GM21576 (cell line): ENCODE data around the gene PTGER2.

Source experiments
- ATAC-seq: cut with Tn5 transposase; IDR thresholded peaks from one replicate; pipeline ENCODE4 v1.9.1; 2021; ENCODE audit warnings: mild to moderate bottlenecking, moderate library complexity; ENCODE audit not compliant: unreplicated experiment

The PTGER2 gene

GRCh38 chr14:52304248-52304904 is 9.7 kb upstream of the PTGER2 start:
- no peak for ATAC-seq

DNA sequence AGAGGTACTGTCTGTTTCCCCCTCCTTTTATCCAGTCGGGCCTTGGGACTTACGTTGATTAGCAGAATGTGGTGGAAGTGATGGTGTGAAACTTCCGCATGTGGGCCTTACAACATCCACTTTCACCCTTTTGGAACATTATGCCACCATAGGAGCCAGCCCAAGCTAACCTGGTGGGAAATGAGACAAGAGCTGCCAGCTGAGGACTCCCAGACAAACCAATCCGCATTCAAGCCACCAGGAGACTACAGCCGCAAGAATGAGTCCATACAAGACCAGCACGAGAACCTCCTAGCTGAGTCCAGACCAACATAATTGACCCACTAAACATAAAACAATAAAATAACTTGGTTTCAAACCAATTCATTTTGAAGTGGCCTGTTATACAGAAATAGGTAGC is 9.1 kb upstream of the PTGER2 start:
- ATAC-seq = no peak

DNA sequence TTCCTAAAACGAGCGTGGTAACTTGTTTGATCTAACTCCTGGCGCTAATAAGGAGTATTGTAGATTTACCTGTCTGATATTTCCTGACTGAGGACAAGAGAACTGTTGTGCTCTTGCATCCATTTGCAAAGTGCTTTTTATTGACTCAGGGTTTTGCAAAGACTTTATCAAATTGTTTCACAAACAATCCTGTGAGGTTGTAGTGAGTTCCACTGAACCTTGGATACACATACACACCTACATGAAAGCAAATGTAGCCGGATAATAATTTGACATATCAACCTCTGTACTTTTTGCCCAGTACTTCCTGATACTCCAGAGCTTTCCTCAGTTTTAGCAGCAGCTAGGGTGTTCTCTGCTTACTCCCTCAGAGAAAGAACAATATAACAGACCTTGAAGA is 6.7 kb upstream of the PTGER2 start:
- ATAC-seq = no peak

- no peak for ATAC-seq
These were observed 6.2 kb upstream of the PTGER2 start for GRCh38 chr14:52307905-52308304.

GRCh38 chr14:52310541-52310940 is 3.6 kb upstream of the PTGER2 start:
- no peak for ATAC-seq

DNA sequence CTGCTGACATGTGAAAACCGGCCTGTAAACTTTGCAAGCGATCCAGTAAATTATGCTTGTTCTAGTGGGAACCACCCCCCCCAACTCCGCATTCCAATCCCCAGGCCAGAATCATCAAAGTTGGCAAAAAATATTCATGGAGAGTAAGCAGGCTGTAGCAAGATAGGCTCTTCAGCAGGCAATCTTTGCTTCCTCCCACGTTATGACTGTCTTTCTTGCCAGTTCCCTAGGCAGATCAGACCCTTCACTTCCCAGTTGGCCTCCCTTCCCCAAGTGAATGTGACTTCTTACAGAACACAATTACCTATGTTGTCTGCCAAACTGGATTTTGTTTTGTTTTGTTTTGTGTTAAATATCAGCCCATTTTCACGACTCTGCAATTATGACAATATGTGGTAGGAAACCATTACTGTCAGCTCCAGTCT is 1.2 kb upstream of the PTGER2 start:
- ATAC-seq = no peak

DNA sequence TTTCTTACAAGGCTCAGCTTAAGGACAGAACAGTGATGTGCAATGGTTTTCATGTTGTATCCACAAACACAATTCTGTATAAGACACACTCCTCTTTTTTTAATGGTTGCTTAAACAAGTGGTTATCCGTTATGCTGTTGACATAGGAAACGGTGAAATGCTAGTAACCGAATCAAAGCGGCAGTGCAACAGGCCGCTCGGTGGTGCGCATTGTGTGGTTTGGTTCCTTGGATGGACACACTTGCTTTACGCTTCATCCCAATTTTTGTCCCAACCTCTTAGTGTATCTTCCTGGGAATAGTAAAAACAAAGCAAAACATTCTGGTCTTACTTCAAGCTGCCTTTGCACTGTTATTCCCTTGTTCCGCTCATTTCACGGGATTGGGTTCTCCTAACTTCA is 650 bp upstream of the PTGER2 start:
- ATAC-seq = no peak

DNA sequence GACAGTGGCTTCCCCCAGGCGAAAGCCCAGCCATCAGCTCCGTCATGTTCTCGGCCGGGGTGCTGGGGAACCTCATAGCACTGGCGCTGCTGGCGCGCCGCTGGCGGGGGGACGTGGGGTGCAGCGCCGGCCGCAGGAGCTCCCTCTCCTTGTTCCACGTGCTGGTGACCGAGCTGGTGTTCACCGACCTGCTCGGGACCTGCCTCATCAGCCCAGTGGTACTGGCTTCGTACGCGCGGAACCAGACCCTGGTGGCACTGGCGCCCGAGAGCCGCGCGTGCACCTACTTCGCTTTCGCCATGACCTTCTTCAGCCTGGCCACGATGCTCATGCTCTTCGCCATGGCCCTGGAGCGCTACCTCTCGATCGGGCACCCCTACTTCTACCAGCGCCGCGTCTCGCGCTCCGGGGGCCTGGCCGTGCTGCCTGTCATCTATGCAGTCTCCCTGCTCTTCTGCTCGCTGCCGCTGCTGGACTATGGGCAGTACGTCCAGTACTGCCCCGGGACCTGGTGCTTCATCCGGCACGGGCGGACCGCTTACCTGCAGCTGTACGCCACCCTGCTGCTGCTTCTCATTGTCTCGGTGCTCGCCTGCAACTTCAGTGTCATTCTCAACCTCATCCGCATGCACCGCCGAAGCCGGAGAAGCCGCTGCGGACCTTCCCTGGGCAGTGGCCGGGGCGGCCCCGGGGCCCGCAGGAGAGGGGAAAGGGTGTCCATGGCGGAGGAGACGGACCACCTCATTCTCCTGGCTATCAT is 663 bp downstream of the PTGER2 start:
- no peak for ATAC-seq

GRCh38 chr14:52315355-52315718 is 1.2 kb downstream of the PTGER2 start:
- no peak for ATAC-seq

- ATAC-seq = no peak
These were observed 4.0 kb downstream of the PTGER2 start for GRCh38 chr14:52318062-52318461.

GRCh38 chr14:52318826-52319645 is 4.9 kb downstream of the PTGER2 start:
- no peak for ATAC-seq

DNA sequence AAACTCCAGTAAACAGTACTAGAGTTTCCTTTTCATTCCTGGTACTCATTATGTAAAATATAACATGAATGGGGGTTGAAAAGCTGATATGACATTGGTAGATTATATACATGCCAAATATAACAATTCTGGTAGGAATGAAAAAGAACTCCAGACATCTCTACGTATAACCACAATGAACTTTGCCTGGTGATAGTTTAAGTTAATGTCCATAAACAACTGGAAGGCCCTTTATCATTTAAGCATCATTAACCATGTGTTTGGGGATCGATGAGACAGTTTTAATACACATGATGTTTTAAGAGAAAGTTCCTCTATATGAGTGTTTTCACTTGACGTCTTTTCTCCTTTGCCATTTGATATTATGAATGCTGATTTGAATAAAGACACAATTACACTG is 5.8 kb downstream of the PTGER2 start:
- no peak for ATAC-seq

- ATAC-seq = peak; percentile 97
These were observed 11.0 kb downstream of the PTGER2 start for GRCh38 chr14:52325126-52325525.

DNA sequence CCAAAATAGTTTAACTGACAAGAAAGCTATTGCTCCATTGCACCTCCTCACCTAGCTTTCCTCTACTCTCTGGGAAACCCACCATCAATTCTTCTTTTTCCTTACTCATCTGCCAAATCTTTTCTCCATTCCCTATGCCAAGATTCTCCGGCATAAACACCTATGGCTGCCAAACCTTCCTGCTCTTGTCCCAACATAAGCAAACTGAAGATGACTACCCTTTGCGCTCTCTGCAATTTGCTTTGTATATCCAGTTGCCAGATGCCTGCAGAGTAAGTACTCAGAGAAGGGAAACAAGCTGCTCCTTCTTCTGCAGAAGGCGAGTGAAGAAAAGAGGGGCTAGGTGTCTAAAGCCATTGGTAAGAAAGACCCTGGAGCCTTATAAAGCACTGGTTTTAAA is 11.5 kb downstream of the PTGER2 start:
- no peak for ATAC-seq

DNA sequence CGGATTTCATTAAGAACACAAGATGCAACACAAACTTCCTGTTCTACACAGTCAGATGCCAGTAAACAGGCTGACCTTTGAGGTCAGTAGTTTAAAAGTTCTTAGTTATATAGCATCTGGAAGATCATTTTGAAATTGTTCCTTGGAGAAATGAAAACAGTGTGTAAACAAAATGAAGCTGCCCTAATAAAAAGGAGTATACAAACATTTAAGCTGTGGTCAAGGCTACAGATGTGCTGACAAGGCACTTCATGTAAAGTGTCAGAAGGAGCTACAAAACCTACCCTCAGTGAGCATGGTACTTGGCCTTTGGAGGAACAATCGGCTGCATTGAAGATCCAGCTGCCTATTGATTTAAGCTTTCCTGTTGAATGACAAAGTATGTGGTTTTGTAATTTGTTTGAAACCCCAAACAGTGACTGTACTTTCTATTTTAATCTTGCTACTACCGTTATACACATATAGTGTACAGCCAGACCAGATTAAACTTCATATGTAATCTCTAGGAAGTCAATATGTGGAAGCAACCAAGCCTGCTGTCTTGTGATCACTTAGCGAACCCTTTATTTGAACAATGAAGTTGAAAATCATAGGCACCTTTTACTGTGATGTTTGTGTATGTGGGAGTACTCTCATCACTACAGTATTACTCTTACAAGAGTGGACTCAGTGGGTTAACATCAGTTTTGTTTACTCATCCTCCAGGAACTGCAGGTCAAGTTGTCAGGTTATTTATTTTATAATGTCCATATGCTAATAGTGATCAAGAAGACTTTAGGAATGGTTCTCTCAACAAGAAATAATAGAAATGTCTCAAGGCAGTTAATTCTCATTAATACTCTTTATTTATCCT is 13.5 kb downstream of the PTGER2 start:
- ATAC-seq = no peak

DNA sequence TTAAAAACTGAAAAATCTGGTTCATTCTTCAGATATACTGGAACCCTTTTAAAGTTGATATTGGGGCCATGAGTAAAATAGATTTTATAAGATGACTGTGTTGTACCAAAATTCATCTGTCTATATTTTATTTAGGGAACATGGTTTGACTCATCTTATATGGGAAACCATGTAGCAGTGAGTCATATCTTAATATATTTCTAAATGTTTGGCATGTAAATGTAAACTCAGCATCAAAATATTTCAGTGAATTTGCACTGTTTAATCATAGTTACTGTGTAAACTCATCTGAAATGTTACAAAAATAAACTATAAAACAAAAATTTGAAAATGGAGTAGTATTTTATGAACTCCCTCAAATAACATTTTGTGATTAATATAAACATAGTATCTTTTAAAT is 14.2 kb downstream of the PTGER2 start:
- no peak for ATAC-seq

DNA sequence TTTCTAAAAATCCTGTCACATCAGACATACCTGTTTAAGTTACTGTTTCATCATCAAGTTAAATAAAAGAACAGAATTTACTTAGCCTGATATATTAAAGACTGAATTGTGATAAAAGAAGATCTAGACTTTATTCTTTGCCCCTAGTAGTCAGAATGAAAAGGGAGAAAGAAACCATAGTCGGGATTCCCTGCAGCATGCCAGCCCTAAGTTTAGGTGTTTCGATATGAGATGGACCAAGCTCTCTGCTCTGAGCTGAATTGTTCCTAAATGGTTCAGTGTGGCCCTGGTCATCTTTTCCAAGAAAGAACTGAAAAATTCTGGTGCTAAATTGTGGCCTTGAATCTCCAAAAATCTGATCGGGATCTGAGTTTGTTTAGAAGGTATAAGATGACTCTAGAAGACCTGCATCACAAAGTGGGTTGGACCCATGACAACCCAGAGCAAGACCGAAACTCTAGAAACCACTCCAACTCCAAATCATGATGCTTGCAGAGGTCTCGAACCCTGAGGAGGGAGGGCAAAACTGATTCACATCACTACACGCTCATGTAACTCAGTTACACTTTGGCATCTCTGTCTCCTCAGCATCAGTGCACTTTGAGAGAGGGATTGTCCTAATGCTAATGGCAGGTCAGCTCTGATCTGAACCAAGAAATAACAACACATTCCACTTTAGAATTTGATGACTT is 15.7 kb downstream of the PTGER2 start:
- no peak for ATAC-seq

GRCh38 chr14:52332269-52332668 is 18.2 kb downstream of the PTGER2 start:
- ATAC-seq = no peak

DNA sequence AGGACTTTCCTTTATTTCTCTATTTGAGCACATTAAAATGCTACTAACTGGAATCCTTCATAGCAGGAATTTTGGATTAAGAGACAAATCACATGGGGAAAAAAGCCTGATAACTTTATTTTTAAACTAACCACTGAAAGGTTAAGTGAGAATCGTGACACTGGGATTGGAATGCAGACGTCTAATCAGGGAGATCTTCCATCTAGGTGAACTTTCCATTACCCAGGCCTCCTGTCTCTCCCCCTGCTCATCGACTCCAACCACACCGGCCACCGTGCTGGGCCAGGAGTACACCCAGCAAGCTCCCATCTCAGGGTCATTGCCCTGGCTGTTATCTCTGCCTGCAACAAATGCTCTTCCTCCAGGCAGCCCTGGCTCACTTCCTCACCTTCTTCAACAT is 19.0 kb downstream of the PTGER2 start:
- no peak for ATAC-seq
